Adrenal gland (tissue), 5 donors: ENCODE data around the gene SCN10A.

Source experiments
- POLR2A ChIP-seq, 2 donors: fragments of 450-650 bp; IDR thresholded peaks; one replicate each; pipeline ENCODE4 v1.6.1; 2017; ENCODE audit warnings: antibody characterized with exemption in 2 of 2, mild to moderate bottlenecking in 2 of 2, moderate library complexity in 1 of 2
- TF ChIP-seq, protein P1 (sequence below), 6 experiments: fragments of 450-650 bp in 4 of 6; fragments of 200-600 bp in 2 of 6; sonication (generic) in 1 of 6; IDR thresholded peaks; 1 replicate in 5 of 6; 2 replicates in 1 of 6; pipeline versions ENCODE4 v1.5.1 to v1.8.0; 2016 to 2021; ENCODE audit warnings: antibody characterized with exemption in 6 of 6, mild to moderate bottlenecking in 2 of 6, moderate library complexity in 1 of 6
- donor health status: DM: no; HTN: no; CAD: no.

DNA sequence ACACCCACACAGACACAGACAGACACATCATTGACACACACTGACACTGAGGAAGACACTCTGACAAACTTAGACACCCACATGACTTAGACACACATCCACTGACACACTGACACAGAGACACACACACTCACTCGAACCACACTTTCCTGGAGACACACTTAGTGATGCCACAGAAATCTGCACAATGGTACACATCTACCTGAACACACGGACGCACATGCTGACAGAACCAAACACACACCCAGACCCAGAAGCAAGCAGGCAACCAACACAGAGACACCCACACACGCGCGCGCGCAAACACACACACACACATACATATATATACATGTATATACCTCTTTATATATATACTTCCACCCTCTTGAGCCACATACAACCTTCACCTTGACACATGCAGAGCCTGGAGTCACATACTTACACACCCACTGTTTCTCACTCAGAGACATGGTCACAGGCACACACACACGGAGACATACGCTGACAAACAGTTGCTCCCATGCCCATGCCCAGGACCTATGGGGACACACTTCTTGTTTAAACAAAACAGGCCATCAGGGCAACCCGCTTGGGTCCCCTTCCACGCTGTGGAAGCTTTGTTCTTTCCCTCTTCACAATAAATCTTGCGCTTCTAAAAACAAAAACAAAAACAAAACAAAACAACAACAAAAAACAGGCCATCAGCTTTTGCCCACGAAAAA, 165.6 kb downstream of the SCN10A start:
- TF ChIP-seq, protein P1, sequence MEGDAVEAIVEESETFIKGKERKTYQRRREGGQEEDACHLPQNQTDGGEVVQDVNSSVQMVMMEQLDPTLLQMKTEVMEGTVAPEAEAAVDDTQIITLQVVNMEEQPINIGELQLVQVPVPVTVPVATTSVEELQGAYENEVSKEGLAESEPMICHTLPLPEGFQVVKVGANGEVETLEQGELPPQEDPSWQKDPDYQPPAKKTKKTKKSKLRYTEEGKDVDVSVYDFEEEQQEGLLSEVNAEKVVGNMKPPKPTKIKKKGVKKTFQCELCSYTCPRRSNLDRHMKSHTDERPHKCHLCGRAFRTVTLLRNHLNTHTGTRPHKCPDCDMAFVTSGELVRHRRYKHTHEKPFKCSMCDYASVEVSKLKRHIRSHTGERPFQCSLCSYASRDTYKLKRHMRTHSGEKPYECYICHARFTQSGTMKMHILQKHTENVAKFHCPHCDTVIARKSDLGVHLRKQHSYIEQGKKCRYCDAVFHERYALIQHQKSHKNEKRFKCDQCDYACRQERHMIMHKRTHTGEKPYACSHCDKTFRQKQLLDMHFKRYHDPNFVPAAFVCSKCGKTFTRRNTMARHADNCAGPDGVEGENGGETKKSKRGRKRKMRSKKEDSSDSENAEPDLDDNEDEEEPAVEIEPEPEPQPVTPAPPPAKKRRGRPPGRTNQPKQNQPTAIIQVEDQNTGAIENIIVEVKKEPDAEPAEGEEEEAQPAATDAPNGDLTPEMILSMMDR (IDR thresholded peaks at IDR 0.05), result no peak
- no peak for TF ChIP-seq POLR2A (IDR thresholded peaks at IDR 0.05)
